ENCODE results near the gene THBS3.
"Not testable (repeated sequence)": the region's sequence is repeated elsewhere in the genome, so short reads cannot be mapped to it uniquely, and the experiment has no call there.

Gene THBS3

DNA sequence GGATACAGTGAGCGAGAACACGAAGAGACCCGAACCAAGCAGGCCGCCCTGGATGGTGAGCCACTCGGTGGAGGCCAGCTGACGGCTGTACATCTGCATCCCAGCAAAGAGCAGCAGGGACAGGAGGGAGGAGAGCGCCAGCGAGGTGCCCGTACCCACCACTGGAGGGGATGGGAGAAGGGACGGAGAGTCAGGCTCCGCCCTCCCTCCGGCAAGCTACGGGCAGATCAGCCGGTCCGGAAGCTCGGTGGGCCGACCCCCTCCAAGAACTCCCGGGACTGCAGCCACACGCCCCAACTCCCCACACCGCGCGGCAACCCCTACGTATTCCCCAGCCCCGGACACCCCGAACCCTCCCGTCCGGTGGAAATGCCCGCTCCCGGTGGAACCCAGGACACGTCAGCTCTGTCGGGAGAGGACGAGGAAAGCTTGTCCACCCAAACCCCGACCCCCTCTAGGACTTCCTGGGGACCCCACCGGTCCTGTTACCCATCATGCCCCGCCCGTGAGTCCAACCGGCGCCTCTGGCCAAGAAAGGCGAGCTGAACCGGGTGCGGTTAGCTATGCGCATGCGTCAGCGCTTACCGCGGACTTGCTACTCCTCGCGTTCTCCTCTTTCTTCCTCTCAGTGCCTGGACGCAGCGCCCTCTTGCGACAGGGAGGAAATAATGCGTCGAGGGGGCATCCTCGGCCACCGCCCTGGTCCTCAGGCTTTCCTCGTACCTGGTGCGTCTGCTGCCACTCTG lies 34.8 kb downstream of the THBS3 start, which contains the start of gene KRTCAP2:
KRTCAP2 (minus strand) TSS at position 573 of the 746 bp plus-strand sequence; CDS start at position 493, 80 bp downstream.
- Histone ChIP-seq H3K27ac (peak within 1 kb of the TSS; percentile 84 to 95 (median 91)), H3K4me2 (peak within 1 kb of the TSS; percentile 90 to 99 (median 97)), H4K20me1 (peaks cover 0 to 21% (median 0%) of the 10 kb centered on the region in 11 experiments; a peak in 5 of 22 replicates), H3K4me3 (peak within 1 kb of the TSS; percentile 73 to 93 (median 84)), H3K9ac (peak within 1 kb of the TSS; percentile 86 to 97 (median 92)), H3K36me3 (peaks cover 37 to 50% (median 43%) of the 10 kb centered on the region in 11 experiments), H3K4me1 (peaks cover 47 to 68% (median 62%) of the 10 kb centered on the region in 10 experiments), H3K9me3 (replicated peaks in 1 of 11) (no peaks in the 10 kb centered on the region), H3K27me3 (no peaks in the 10 kb centered on the region)
- TF ChIP-seq Cebpa-rat (IDR thresholded peaks at IDR 0.05), result no peak

GRCh38 chr1:155171836-155172731 lies 35.6 kb downstream of the THBS3 start:
- no peaks in the 10 kb centered on the region for H3K9me3 ChIP-seq (replicated peaks in 1 of 11)
- no peak for TF ChIP-seq Cebpa-rat (IDR thresholded peaks at IDR 0.05)
- peaks cover 0 to 21% (median 0%) of the 10 kb centered on the region in 11 experiments; a peak in 5 of 22 replicates for H4K20me1 ChIP-seq
- peak overlapping the region; percentile 90 to 99 (median 97) for H3K4me2 ChIP-seq
- H3K9ac ChIP-seq, result peak overlapping the region; percentile 86 to 97 (median 92)
- no peaks in the 10 kb centered on the region for H3K27me3 ChIP-seq
- H3K36me3 ChIP-seq, result peaks cover 29 to 42% (median 35%) of the 10 kb centered on the region in 11 experiments
- peaks cover 45 to 67% (median 62%) of the 10 kb centered on the region in 10 experiments for H3K4me1 ChIP-seq
- peak overlapping the region; percentile 73 to 93 (median 84) for H3K4me3 ChIP-seq
- peak overlapping the region; percentile 84 to 95 (median 91); a peak in 20 of 22 replicates for H3K27ac ChIP-seq

DNA sequence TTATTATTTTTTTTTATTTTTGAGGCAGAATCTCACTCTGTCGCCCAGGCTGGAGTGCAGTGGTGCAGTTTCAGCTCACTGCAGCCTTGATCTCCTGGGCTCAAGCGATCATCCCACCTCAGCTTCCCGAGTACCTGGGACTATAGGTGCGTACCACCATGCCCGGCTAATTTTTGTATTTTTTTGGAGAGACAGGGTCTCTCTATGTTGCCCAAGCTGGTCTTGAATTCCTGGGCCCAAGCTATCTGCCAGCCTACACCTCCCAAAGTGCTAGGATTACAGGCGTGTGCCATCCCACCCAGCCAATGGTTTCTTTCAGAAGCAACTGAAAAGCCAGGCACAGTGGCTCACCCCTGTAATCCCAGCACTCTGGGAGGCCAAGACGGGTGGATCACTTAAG lies 36.9 kb downstream of the THBS3 start:
- no peak overlapping the region for H3K4me3 ChIP-seq
- peak overlapping the region in 9 of 11 experiments; percentile 9 to 95 (median 92); a peak in 11 of 22 replicates for H3K9ac ChIP-seq
- peaks cover 0 to 21% (median 0%) of the 10 kb centered on the region in 11 experiments; a peak in 5 of 22 replicates for H4K20me1 ChIP-seq
- no peaks in the 10 kb centered on the region for H3K27me3 ChIP-seq
- 0 out of 22 replicates have a peak overlapping the region, but pooled peaks of 1 of the 11 experiments have one; percentile 98 for H3K4me2 ChIP-seq
- no peak overlapping the region for H3K27ac ChIP-seq
- TF ChIP-seq Cebpa-rat (IDR thresholded peaks at IDR 0.05), result no peak
- peaks cover 26 to 37% (median 31%) of the 10 kb centered on the region in 11 experiments for H3K36me3 ChIP-seq
- peaks cover 43 to 66% (median 61%) of the 10 kb centered on the region in 10 experiments for H3K4me1 ChIP-seq
- H3K9me3 ChIP-seq (replicated peaks in 1 of 11), result no peaks in the 10 kb centered on the region

DNA sequence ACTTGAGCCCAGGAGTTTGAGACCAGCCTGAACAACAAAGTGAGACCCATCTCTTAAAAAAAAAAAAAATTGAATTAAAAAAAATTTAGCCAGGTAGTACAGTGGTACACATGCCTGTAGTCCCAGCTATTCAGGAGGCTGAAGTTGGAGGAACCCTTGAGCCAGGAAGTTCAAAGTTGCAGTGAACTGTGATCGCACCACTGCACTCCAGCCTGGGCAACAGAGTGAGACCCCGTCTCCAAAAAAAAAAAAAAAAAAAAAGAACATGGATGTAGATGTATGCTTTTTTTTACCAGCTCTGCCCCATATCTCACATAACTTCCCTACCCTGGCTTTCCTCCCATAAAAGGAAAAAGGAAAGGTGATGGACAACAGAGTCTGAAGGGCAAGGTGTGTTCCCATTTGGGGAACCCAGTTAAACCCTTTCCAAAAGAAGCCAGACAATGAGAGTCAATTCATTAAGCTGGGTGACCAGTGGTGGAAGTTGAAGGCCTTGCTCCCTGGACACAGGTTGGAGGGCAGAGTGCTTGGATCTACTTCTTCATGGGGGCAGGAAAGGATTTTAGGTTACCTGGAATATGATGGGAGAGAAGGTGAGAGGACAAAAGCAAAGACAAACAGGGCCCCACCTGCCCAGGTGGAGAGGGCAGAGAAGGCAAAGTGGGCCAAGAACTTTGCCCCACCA lies 37.5 kb downstream of the THBS3 start:
- Histone ChIP-seq H3K4me1 (peaks cover 38 to 66% (median 61%) of the 10 kb centered on the region in 10 experiments), H3K9me3 (replicated peaks in 1 of 11) (no peaks in the 10 kb centered on the region), H3K4me2 (no peak overlapping the region), H3K36me3 (peaks cover 26 to 37% (median 31%) of the 10 kb centered on the region in 11 experiments), H3K9ac (peak overlapping the region in 5 of 11 experiments; percentile 26 to 95 (median 92); a peak in 2 of 22 replicates), H4K20me1 (peaks cover 0 to 21% (median 0%) of the 10 kb centered on the region in 11 experiments; a peak in 5 of 22 replicates), H3K27me3 (no peaks in the 10 kb centered on the region), H3K4me3 (no peak overlapping the region), H3K27ac (no peak overlapping the region)
- TF ChIP-seq Cebpa-rat (IDR thresholded peaks at IDR 0.05), result no peak

- Histone ChIP-seq H3K4me2 (no peak overlapping the region), H3K27me3 (no peaks in the 10 kb centered on the region)
- TF ChIP-seq Cebpa-rat (IDR thresholded peaks at IDR 0.05), result no peak
These were observed 38.2 kb downstream of the THBS3 start for GRCh38 chr1:155169541-155169940.

DNA sequence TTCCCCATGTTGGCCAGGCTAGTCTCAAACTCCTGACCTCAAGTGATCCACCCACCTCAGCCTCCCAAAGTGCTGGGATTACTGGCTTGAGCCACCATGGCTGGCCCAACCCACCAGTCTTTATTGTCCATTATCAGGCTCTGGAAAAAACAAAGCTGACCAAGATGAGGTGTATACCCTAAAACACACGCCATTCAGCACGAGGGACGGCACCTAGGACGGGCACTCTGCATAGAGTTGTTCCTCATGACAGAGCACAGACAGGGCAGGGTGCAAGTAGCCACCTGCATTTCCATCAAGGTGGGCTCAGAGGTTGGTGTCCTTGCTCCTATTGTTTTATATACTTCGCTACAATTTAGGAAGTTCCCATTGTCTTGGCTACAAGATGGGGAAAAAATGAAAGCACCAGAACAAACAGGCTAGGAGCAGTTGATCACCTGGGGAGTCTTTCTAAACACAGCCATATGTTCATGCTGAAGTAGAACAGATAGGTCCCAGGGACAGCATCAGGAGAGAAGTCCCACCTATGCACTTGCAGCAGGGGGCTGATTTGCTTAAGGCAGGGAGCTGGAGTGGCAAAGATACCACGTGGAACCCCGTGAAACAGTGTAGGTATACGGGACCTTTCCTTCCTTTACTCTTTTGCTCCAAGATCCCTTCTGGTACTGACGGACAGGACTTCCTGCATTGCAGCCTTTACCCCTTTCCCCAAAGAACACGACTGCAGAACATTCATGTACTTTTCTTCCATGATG lies 39.1 kb downstream of the THBS3 start:
- Histone ChIP-seq H3K27ac (no peak overlapping the region), H3K4me1 (peaks cover 32 to 57% (median 52%) of the 10 kb centered on the region in 10 experiments), H3K9me3 (replicated peaks in 1 of 11) (peaks cover 6 to 11% (median 9%) of the 10 kb centered on the region in 11 experiments; a peak in 13 of 22 replicates), H3K4me2 (peak overlapping the region in 6 of 11 experiments; percentile 79 to 94 (median 88); a peak in 5 of 22 replicates), H3K27me3 (no peaks in the 10 kb centered on the region), H3K36me3 (peaks cover 26 to 37% (median 31%) of the 10 kb centered on the region in 11 experiments), H3K4me3 (no peak overlapping the region), H3K9ac (no peak overlapping the region), H4K20me1 (peaks cover 0 to 21% (median 0%) of the 10 kb centered on the region in 11 experiments; a peak in 5 of 22 replicates)
- TF ChIP-seq Cebpa-rat (IDR thresholded peaks at IDR 0.05), result no peak

More at GRCh38 chr1:155169541-155169940, 38.2 kb downstream of the THBS3 start:
- peaks cover 32 to 63% (median 56%) of the 10 kb centered on the region in 10 experiments for H3K4me1 ChIP-seq
- H4K20me1 ChIP-seq, result peaks cover 0 to 21% (median 0%) of the 10 kb centered on the region in 11 experiments; a peak in 5 of 22 replicates
- peaks cover 26 to 37% (median 31%) of the 10 kb centered on the region in 11 experiments for H3K36me3 ChIP-seq
- peaks cover 3 to 5% (median 4%) of the 10 kb centered on the region in 11 experiments; a peak in 13 of 22 replicates for H3K9me3 ChIP-seq (replicated peaks in 1 of 11)
- H3K9ac ChIP-seq, result peak overlapping the region in 1 of 11 experiments; percentile 29; a peak in 1 of 22 replicates
- H3K4me3 ChIP-seq, result no peak overlapping the region
- no peak overlapping the region for H3K27ac ChIP-seq

GRCh38 chr1:155168105-155168445 lies 39.6 kb downstream of the THBS3 start:
- Histone ChIP-seq H3K9ac (peak overlapping the region in 4 of 11 experiments; percentile 40 to 72 (median 66); a peak in 2 of 22 replicates), H3K36me3 (peaks cover 26 to 37% (median 31%) of the 10 kb centered on the region in 11 experiments), H4K20me1 (peaks cover 0 to 21% (median 0%) of the 10 kb centered on the region in 11 experiments; a peak in 5 of 22 replicates), H3K4me3 (peak overlapping the region in 1 of 10 experiments; percentile 49; a peak in 1 of 20 replicates), H3K27ac (peak overlapping the region in 2 of 11 experiments; percentile 87 to 92; a peak in 3 of 22 replicates), H3K4me2 (peak overlapping the region; percentile 79 to 97 (median 89); a peak in 18 of 22 replicates), H3K9me3 (replicated peaks in 1 of 11) (peaks cover 6 to 11% (median 9%) of the 10 kb centered on the region in 11 experiments; a peak in 13 of 22 replicates), H3K4me1 (peaks cover 32 to 52% (median 47%) of the 10 kb centered on the region in 10 experiments)
- not testable (repeated sequence) for H3K27me3 ChIP-seq

All from BLaER1 treated with 17β-estradiol and CSF1 and Interleukin-3, amounts not matched to agents 10 nM and 100 nM (cell line).